Neural crest cell (in vitro differentiated cells): Measurements from ENCODE around the gene CNOT4. TPM values are rescaled to one million over a fixed set of nuclear protein-coding genes. Genes with fewer than 3 reads are reported as not detected.

Source experiments
- DNase-seq: peaks from one replicate; pipeline ENCODE4 v3.0.0; 2021; ENCODE audit warnings: low read depth, mixed read lengths, low spot score
- H3K27ac Mint-ChIP-seq: one replicate; pipeline ENCODE4 v1.8.0; 2021; ENCODE audit warnings: mild to moderate bottlenecking, mixed read lengths; ENCODE audit not compliant: unreplicated experiment
- H3K27me3 Mint-ChIP-seq: 2 replicates; pipeline ENCODE4 v1.8.0; 2021; ENCODE audit warnings: low read depth, mild to moderate bottlenecking, mixed read lengths
- H3K36me3 Mint-ChIP-seq: 2 replicates; pipeline ENCODE4 v1.8.0; 2021; ENCODE audit warnings: low read depth, mild to moderate bottlenecking, mixed read lengths
- H3K4me1 Mint-ChIP-seq: 2 replicates; pipeline ENCODE4 v1.8.0; 2021; ENCODE audit warnings: mixed read lengths
- H3K4me3 Mint-ChIP-seq: one replicate; pipeline ENCODE4 v1.8.0; 2021; ENCODE audit warnings: mild to moderate bottlenecking, mixed read lengths
- H3K9me3 Mint-ChIP-seq: 2 replicates; pipeline ENCODE4 v1.8.0; 2021; ENCODE audit warnings: mixed read lengths
- total RNA-seq: library from RNA; stranded (reverse); gene quantifications from 2 replicates; pipeline ENCODE4 v1.2.1, GENCODE V29; 2021
- TF ChIP-seq, protein P1 (sequence below): fragments of 200-600 bp; sonication (generic); conservative IDR thresholded peaks from 2 replicates; pipeline ENCODE4 v1.5.0; 2021; ENCODE audit warnings: antibody characterized with exemption, mild to moderate bottlenecking

The CNOT4 gene
- total RNA-seq, 1 donor from 2014 or later, result 31.1 TPM

DNA sequence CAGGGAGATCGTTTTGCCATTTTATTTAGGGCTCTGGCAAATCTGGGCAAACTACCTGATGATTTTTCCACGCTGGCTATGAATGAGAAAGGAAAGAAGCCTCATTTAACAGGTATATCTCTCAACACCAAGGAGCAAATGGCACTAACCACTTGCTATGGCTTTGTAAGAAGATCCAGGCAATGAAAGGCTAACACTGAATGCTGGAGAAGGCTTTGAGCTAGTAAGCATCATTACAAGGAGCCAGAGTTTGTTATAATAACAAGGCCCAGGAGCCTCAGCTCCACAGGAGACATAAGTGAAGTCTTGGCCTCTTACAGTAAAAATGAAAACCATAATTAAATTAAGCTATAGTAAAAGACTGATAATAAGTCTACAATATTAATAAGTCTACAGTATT, 123.1 kb downstream of the CNOT4 start:
- no peaks in the 10 kb centered on the region for H3K27me3 Mint-ChIP-seq
- TF ChIP-seq, protein P1, sequence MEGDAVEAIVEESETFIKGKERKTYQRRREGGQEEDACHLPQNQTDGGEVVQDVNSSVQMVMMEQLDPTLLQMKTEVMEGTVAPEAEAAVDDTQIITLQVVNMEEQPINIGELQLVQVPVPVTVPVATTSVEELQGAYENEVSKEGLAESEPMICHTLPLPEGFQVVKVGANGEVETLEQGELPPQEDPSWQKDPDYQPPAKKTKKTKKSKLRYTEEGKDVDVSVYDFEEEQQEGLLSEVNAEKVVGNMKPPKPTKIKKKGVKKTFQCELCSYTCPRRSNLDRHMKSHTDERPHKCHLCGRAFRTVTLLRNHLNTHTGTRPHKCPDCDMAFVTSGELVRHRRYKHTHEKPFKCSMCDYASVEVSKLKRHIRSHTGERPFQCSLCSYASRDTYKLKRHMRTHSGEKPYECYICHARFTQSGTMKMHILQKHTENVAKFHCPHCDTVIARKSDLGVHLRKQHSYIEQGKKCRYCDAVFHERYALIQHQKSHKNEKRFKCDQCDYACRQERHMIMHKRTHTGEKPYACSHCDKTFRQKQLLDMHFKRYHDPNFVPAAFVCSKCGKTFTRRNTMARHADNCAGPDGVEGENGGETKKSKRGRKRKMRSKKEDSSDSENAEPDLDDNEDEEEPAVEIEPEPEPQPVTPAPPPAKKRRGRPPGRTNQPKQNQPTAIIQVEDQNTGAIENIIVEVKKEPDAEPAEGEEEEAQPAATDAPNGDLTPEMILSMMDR, result no peak
- no peak for DNase-seq
- no peaks in the 10 kb centered on the region for H3K9me3 Mint-ChIP-seq
- no peak overlapping the region for H3K4me3 Mint-ChIP-seq
- H3K36me3 Mint-ChIP-seq, result no peaks in the 10 kb centered on the region
- no peak overlapping the region for H3K27ac Mint-ChIP-seq
- no peaks in the 10 kb centered on the region for H3K4me1 Mint-ChIP-seq

DNA sequence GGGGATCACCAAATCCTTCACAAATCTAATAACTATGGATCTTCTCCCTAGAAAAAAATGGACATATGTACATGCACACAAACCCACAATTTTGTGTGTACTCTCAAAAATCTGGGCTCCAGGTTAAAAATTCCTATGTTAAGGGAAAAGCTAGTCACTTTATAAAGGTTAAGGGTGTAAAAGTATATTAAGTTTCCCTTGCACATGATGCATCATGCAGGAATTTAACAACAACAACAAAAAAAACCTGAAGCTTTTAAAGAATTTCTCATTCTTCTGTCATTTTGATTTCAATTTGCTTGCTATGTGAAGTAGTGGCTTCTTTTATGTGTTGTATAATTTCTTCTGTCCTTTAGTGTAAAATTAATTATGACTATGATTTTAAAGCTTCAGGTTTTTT, 123.7 kb downstream of the CNOT4 start:
- H3K27ac Mint-ChIP-seq, result no peak overlapping the region
- H3K9me3 Mint-ChIP-seq, result no peaks in the 10 kb centered on the region
- TF ChIP-seq, protein P1, result no peak
- H3K4me1 Mint-ChIP-seq, result no peaks in the 10 kb centered on the region
- H3K27me3 Mint-ChIP-seq, result no peaks in the 10 kb centered on the region
- DNase-seq, result no peak
- no peak overlapping the region for H3K4me3 Mint-ChIP-seq
- no peaks in the 10 kb centered on the region for H3K36me3 Mint-ChIP-seq

DNA sequence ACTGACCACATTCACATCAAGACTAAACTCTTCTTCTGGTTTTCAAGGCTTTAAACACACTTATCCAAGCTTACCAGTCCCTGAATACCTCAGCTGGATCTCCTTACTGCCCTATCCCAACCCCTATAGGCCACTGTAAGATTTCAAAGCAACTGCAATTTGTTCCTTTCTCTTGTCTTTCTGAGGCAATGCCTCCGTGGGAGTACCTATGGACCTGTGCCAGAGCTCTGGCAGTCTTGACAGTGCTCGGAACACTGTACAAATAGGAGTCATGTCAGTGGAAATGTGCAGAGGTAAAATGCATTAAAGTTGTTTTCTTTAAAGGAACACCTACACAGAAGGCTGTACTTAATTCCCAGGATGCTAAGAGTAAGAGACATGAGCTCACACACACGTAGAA, 124.7 kb downstream of the CNOT4 start:
- H3K4me1 Mint-ChIP-seq, result no peaks in the 10 kb centered on the region
- H3K27me3 Mint-ChIP-seq, result no peaks in the 10 kb centered on the region
- no peak overlapping the region for H3K4me3 Mint-ChIP-seq
- TF ChIP-seq, protein P1, result no peak
- H3K36me3 Mint-ChIP-seq, result no peaks in the 10 kb centered on the region
- H3K9me3 Mint-ChIP-seq, result no peaks in the 10 kb centered on the region
- DNase-seq, result no peak
- H3K27ac Mint-ChIP-seq, result no peak overlapping the region

DNA sequence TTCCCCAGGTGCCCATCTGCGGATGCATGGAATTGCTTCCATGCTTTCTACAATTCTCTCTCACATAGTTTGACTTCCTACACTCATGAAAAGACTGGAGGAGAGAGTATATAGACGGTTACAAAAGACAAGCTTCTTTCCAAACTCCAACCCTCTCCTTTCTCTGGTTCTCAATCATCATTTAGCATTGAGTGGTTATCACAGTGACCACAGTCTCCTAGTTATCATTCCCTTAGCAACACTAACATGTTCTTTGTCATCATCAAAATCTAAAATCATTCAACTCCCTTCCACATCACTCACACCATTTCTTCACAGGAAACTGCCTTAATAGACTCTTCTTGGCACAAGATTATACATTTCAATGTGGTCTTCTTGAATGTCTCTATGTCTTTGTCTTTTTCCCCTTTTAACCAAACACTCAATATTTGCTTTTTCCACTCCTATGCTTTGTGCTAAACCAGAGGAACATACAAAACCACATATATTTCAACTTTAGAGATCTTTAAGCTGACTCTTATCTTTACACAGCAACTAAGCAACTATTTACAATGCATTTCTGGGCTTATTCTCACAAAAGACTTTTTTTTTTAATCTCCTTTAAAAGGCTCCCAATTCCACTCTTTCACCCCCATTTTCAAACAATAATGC, 126.3 kb downstream of the CNOT4 start:
- no peak for DNase-seq
- Mint-ChIP-seq H3K4me1 (no peaks in the 10 kb centered on the region), H3K4me3 (no peak overlapping the region), H3K27me3 (no peaks in the 10 kb centered on the region), H3K36me3 (no peaks in the 10 kb centered on the region), H3K9me3 (no peaks in the 10 kb centered on the region), H3K27ac (no peak overlapping the region)
- TF ChIP-seq, protein P1, result no peak

DNA sequence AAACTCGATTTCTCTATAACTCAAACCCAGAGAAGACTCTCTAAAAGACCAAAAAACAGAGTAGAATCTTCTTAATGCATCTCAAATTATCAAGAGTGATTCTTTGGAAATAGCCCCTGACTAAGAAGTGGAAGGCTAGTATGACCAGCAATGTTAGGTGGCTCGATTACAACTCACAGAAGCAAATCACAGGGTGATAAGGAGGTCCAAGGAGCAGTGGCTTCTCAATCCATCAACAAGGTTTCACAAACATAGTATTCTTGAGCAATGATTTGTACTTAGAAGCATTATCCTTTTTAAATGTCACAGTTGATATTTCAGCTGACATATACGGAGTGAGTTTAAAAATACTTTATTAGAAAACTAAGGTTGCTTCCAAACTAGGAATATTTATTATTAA, 127.7 kb downstream of the CNOT4 start:
- TF ChIP-seq, protein P1, result no peak
- H3K4me3 Mint-ChIP-seq, result no peak overlapping the region

DNA sequence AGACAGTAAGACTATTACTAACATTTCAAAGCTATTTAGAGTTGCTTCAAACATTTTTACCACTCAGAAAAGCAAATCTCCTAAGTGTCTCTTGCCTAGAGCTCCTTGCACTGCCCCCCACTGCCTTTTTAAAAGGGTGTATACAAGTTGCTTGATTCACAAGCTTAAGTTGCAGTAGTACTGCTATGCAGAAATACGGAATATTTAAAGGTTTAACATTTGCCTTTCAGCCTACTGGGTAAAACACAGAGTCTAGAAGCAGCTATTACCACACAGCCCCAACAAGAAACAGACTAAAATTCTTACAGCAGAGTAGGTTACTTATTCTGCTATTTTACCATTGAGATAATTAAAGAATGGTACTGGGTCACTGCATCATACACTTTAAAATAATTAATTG, 128.5 kb downstream of the CNOT4 start:
- Mint-ChIP-seq H3K4me1 (no peaks in the 10 kb centered on the region), H3K4me3 (no peak overlapping the region), H3K9me3 (no peaks in the 10 kb centered on the region), H3K27ac (no peak overlapping the region), H3K36me3 (no peaks in the 10 kb centered on the region), H3K27me3 (no peaks in the 10 kb centered on the region)
- TF ChIP-seq, protein P1, result no peak
- no peak for DNase-seq

More for the DNA sequence above, 127.7 kb downstream of the CNOT4 start:
- Mint-ChIP-seq H3K36me3 (no peaks in the 10 kb centered on the region), H3K4me1 (no peaks in the 10 kb centered on the region), H3K9me3 (no peaks in the 10 kb centered on the region), H3K27me3 (no peaks in the 10 kb centered on the region), H3K27ac (no peak overlapping the region)
- no peak for DNase-seq
